H1 (cell line): ENCODE measurements around the gene PTPRE. TPM values are rescaled to one million over a fixed set of nuclear protein-coding genes. Genes with fewer than 3 reads are reported as not detected.

Experiments used
- CTCF ChIA-PET: fragments of 300-600 bp; sonication (Branson Sonifier 250); formaldehyde crosslinking; loops from one replicate; lab custom pipeline; 2021; ENCODE audit not compliant: partially characterized antibody; lab: Charles Lee
- POLR2A ChIA-PET: fragments of 300-600 bp; sonication (Branson Sonifier 250); formaldehyde crosslinking; loops from one replicate; lab custom pipeline; 2021; ENCODE audit warnings: inconsistent platforms; ENCODE audit not compliant: partially characterized antibody; lab: Charles Lee
- DNase-seq, 2 experiments: peaks; one replicate each; pipeline versions ENCODE4 v3.0.0 to v3.0.0-alpha.2; 2010 to 2022; ENCODE audit warnings: low spot score in 2 of 2, low read depth in 1 of 2, mixed read lengths in 1 of 2
- FAIRE-seq: peaks from 2 replicates; lab custom pipeline; 2011; peaks lifted over from hg19 to GRCh38; lab: Jason Lieb, UNC
- H2AFZ ChIP-seq: 2 replicates; pipeline ENCODE4 v1.8.1; 2012; ENCODE audit warnings: low read length, inconsistent platforms
- H2AK5ac ChIP-seq: 2 replicates; pipeline ENCODE4 v1.6.1; 2013; ENCODE audit warnings: low read depth, low read length
- H2BK120ac ChIP-seq: replicated peaks from 2 replicates; pipeline ENCODE3; 2013; ENCODE audit warnings: low read depth, low read length, inconsistent platforms
- H2BK12ac ChIP-seq: 2 replicates; pipeline ENCODE4 v1.6.1; 2013; ENCODE audit warnings: low read depth, low read length
- H2BK15ac ChIP-seq: 2 replicates; pipeline ENCODE4 v1.6.1; 2013; ENCODE audit warnings: low read length
- H2BK20ac ChIP-seq: 2 replicates; pipeline ENCODE4 v1.6.1; 2013; ENCODE audit warnings: low read length
- H2BK5ac ChIP-seq: 2 replicates; pipeline ENCODE4 v1.6.1; 2013; ENCODE audit warnings: low read depth, low read length
- H3K14ac ChIP-seq: 2 replicates; pipeline ENCODE4 v1.6.1; 2013; ENCODE audit warnings: inconsistent platforms; ENCODE audit not compliant: insufficient read length
- H3K18ac ChIP-seq: 2 replicates; pipeline ENCODE4 v1.6.1; 2013; ENCODE audit warnings: low read length; ENCODE audit errors: extremely low read depth
- H3K23ac ChIP-seq: 2 replicates; pipeline ENCODE4 v1.6.1; 2013; ENCODE audit warnings: inconsistent platforms; ENCODE audit not compliant: insufficient read length
- H3K23me2 ChIP-seq: 2 replicates; pipeline ENCODE4 v1.6.1; 2013; ENCODE audit warnings: low read depth, low read length
- H3K27ac ChIP-seq: 2 replicates; pipeline ENCODE4 v1.6.1; 2011; ENCODE audit warnings: low read depth, low read length, inconsistent platforms
- H3K27me3 ChIP-seq, 4 experiments: replicated peaks in 1 of 4; 1 replicate in 1 of 4; 2 replicates in 3 of 4; pipeline versions ENCODE4 v1.6.1 to v1.8.1; 2011 to 2013; ENCODE audit warnings: low read length in 3 of 4, mild to moderate bottlenecking in 3 of 4, inconsistent platforms in 2 of 4, mixed read lengths in 2 of 4, moderate library complexity in 1 of 4; ENCODE audit not compliant: control insufficient read depth in 3 of 4, insufficient read depth in 3 of 4; ENCODE audit errors: extremely low read depth in 1 of 4
- H3K36me3 ChIP-seq, 4 experiments: 2 replicates each; pipeline versions ENCODE4 v1.6.1 to v1.8.1; 2011 to 2013; ENCODE audit warnings: mild to moderate bottlenecking in 4 of 4, low read length in 3 of 4, moderate library complexity in 2 of 4, control low read depth in 1 of 4, inconsistent platforms in 1 of 4; ENCODE audit not compliant: insufficient read depth in 4 of 4, control insufficient read depth in 2 of 4
- H3K4ac ChIP-seq: replicated peaks from 2 replicates; pipeline ENCODE3; 2013; ENCODE audit warnings: low read length, low read depth, mixed read lengths, inconsistent platforms; ENCODE audit not compliant: insufficient read length
- H3K4me1 ChIP-seq, 4 experiments: replicated peaks in 1 of 4; 1 replicate in 1 of 4; 2 replicates in 3 of 4; pipeline versions ENCODE4 v1.6.1 to v1.8.1; 2011 to 2013; ENCODE audit warnings: low read length in 3 of 4, inconsistent platforms in 2 of 4, mixed read lengths in 1 of 4; ENCODE audit not compliant: insufficient read depth in 4 of 4, control insufficient read depth in 3 of 4
- H3K4me2 ChIP-seq, 2 experiments: 2 replicates each; pipeline versions ENCODE4 v1.6.1 to v1.8.1; 2011 to 2013; ENCODE audit warnings: low read depth in 2 of 2, low read length in 2 of 2, control low read depth in 1 of 2, inconsistent platforms in 1 of 2, mild to moderate bottlenecking in 1 of 2; ENCODE audit not compliant: insufficient read depth in 1 of 2
- H3K4me3 ChIP-seq, 4 experiments: fragments of 200-600, 300-600 bp in 1 of 4; sonication (generic), shearing (Covaris generic), sonication (Bioruptor Twin) in 1 of 4; 2 replicates each; pipeline versions ENCODE4 v1.5.1 to v1.8.1; 2011 to 2016; ENCODE audit warnings: low read length in 4 of 4, low read depth in 3 of 4, control low read depth in 2 of 4, inconsistent platforms in 2 of 4, mild to moderate bottlenecking in 2 of 4, mixed read lengths in 1 of 4, moderate library complexity in 1 of 4; ENCODE audit not compliant: insufficient read depth in 2 of 4; ENCODE audit errors: extremely low read depth in 1 of 4
- H3K56ac ChIP-seq: replicated peaks from 2 replicates; pipeline ENCODE3; 2013; ENCODE audit warnings: low read depth, mild to moderate bottlenecking, mixed read lengths, low read length, inconsistent platforms; ENCODE audit not compliant: insufficient read length
- H3K79me1 ChIP-seq: 2 replicates; pipeline ENCODE4 v1.6.1; 2013; ENCODE audit warnings: low read depth, low read length, control low read depth
- H3K79me2 ChIP-seq, 2 experiments: 2 replicates each; pipeline versions ENCODE4 v1.6.1 to v1.8.1; 2012 to 2013; ENCODE audit warnings: low read length in 2 of 2, mild to moderate bottlenecking in 2 of 2, inconsistent platforms in 1 of 2; ENCODE audit not compliant: insufficient read depth in 2 of 2, control insufficient read depth in 1 of 2
- H3K9ac ChIP-seq, 4 experiments: replicated peaks in 1 of 4; 1 replicate in 1 of 4; 2 replicates in 3 of 4; pipeline versions ENCODE4 v1.6.1 to v1.8.1; 2011 to 2013; ENCODE audit warnings: low read depth in 3 of 4, low read length in 3 of 4, control low read depth in 2 of 4, mild to moderate bottlenecking in 2 of 4, moderate library complexity in 2 of 4, inconsistent platforms in 1 of 4; ENCODE audit errors: extremely low read depth in 1 of 4
- H3K9me3 ChIP-seq, 2 experiments: 2 replicates each; pipeline versions ENCODE4 v1.6.1 to v1.8.1; 2012 to 2013; ENCODE audit warnings: mild to moderate bottlenecking in 2 of 2, moderate library complexity in 2 of 2, control low read depth in 1 of 2, inconsistent platforms in 1 of 2, low read depth in 1 of 2, low read length in 1 of 2, mixed read lengths in 1 of 2; ENCODE audit not compliant: insufficient read depth in 2 of 2
- H4K20me1 ChIP-seq, 2 experiments: replicated peaks in 1 of 2; 2 replicates each; pipeline versions ENCODE3 to v1.8.1; 2011 to 2013; ENCODE audit warnings: inconsistent platforms in 2 of 2, low read length in 2 of 2, mild to moderate bottlenecking in 1 of 2; ENCODE audit not compliant: insufficient read depth in 2 of 2, control insufficient read depth in 1 of 2
- H4K5ac ChIP-seq: 2 replicates; pipeline ENCODE4 v1.6.1; 2013; ENCODE audit warnings: low read length, low read depth, mixed read lengths, inconsistent platforms; ENCODE audit not compliant: insufficient read length
- H4K8ac ChIP-seq: 2 replicates; pipeline ENCODE4 v1.8.0; 2013; ENCODE audit warnings: mild to moderate bottlenecking, moderate library complexity, low read length, inconsistent platforms; ENCODE audit not compliant: insufficient read depth; ENCODE audit errors: extremely low read depth
- H4K91ac ChIP-seq: replicated peaks from 2 replicates; pipeline ENCODE3; 2013; ENCODE audit warnings: low read length, mixed read lengths, inconsistent platforms; ENCODE audit not compliant: insufficient read length
- ASH2L ChIP-seq: fragments of 200-600, 300-600 bp; sonication (generic); IDR thresholded peaks from one replicate; pipeline ENCODE4 v1.7.1; 2017; ENCODE audit warnings: low read length
- CREB1 ChIP-seq: IDR thresholded peaks from 2 replicates; pipeline ENCODE4 v1.6.1; 2012; ENCODE audit warnings: inconsistent platforms
- EGR1 ChIP-seq: IDR thresholded peaks from 2 replicates; pipeline ENCODE4 v1.6.1; 2011; ENCODE audit warnings: low read depth, low read length, borderline replicate concordance
- JUN ChIP-seq: IDR thresholded peaks from 2 replicates; pipeline ENCODE4 v1.6.1; 2011; ENCODE audit warnings: low read depth, mild to moderate bottlenecking, improper control_type of control experiment, low read length
- KDM4A ChIP-seq: IDR thresholded peaks from one replicate; pipeline ENCODE4 v1.7.1; 2012; ENCODE audit warnings: low read depth, mild to moderate bottlenecking, moderate library complexity, low read length, inconsistent platforms; ENCODE audit not compliant: severe bottlenecking
- PHF8 ChIP-seq: fragments of 200-600 bp; sonication (generic); conservative IDR thresholded peaks from 2 replicates; pipeline ENCODE4 v1.7.1; 2012; ENCODE audit warnings: low read depth, mild to moderate bottlenecking, inconsistent platforms, low read length, moderate library complexity
- RFX5 ChIP-seq: IDR thresholded peaks from 2 replicates; pipeline ENCODE4 v1.6.1; 2011; ENCODE audit warnings: low read depth, low read length, improper control_type of control experiment, borderline replicate concordance
- SIN3A ChIP-seq, 2 experiments: IDR thresholded peaks in 1 of 2; conservative IDR thresholded peaks in 1 of 2; 2 replicates each; pipeline ENCODE4 v1.6.1; 2011 to 2012; ENCODE audit warnings: low read length in 2 of 2, improper control_type of control experiment in 1 of 2, low read depth in 1 of 2, mild to moderate bottlenecking in 1 of 2
- SP1 ChIP-seq: IDR thresholded peaks from 2 replicates; pipeline ENCODE4 v1.6.1; 2011; ENCODE audit warnings: low read depth, low read length
- WGBS, 2 experiments: shearing (Covaris generic) in 1 of 2; methylation state at CpG; one replicate each; pipeline versions ENCODE4 v1.1.6 to v1.1.7; 2013 to 2015; ENCODE audit warnings: low lambda C conversion rate in 2 of 2, mixed read lengths in 2 of 2, inconsistent platforms in 1 of 2, low coverage in 1 of 2, missing lambda C conversion rate in 1 of 2; ENCODE audit not compliant: insufficient replicate concordance in 2 of 2, insufficient coverage in 1 of 2, insufficient read length in 1 of 2; ENCODE audit errors: extremely low coverage in 1 of 2, missing lambda C conversion rate in 1 of 2; 5-methylcytosine and 5-hydroxymethylcytosine counted together
- polyA plus RNA-seq, 7 experiments: library from polyadenylated mRNA; depleted of rRNA in 3 of 7; stranded (reverse) in 5 of 7; unstranded in 2 of 7; fragments of >200 nt in 5 of 7; fragments of 200-250 nt in 2 of 7; gene quantifications; 1 replicate in 5 of 7; 2 replicates in 1 of 7; 4 replicates in 1 of 7; pipeline versions ENCODE4 v1.2.1 to v1.2.3, GENCODE V29; 2011 to 2013; ENCODE audit warnings: missing spikeins in 2 of 7, mixed read lengths in 2 of 7
- total RNA-seq: library from RNA; stranded (reverse); fragmentation: NEBNext Ultra II Directional; extraction: Animal tissue kit (Norgen Biotek cat#: 25700); gene quantifications from 2 replicates; pipeline ENCODE4 v1.2.1, GENCODE V29; 2021
- TF ChIP-seq, protein P1 (sequence below): IDR thresholded peaks from 2 replicates; pipeline ENCODE4 v1.6.1; 2012; ENCODE audit warnings: inconsistent platforms

Gene PTPRE
- total and polyA plus RNA-seq, 2 of the 8 experiments (the other 6 are each of a cell fraction or from before 2014, with no cell fraction given) = 0.33 to 0.54 TPM

DNA sequence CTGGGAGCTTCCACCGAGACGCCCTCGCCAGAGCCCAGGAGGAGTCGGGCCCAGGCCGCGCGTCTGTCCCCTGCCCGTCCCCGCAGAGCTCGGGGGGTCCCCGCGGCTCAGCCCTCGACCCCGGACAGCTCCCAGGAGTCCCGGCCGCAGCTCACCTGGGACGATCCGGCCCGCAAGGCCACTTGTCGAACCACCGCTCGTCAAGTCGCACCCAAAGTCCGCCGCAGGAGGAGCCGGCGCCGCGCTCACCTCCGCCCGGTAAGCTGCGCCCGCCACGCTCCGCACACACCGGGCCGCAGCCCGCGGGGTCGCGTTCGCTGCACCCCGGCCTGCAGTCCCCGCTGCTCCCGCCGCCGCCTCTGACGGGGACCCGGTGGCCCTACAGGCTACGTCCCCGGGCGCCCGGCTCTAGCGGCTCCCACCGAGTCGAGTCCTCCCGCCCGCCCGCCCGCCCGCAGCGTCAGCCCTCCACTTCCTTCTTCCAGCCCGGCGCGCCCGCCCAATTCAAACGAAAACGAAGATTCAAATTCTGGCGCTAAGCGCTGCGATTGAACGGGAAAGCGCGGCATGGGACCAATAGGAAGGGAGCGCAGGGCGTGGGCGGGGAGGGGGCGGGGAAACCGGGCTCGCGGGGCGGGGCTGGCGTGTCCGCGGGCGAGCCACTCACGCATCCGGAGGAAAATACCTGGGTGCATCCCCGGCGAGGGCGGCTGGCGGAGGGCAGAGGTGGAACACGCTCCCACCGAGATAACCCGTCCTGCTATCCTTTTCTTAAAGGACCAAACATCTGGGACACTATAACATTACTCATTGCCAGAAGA is 219.3 kb downstream of the PTPRE start, which contains the start of gene MKI67:
Gene MKI67 (minus strand): TSS at position 480 of the 821 bp plus-strand sequence. CDS start 756 bp downstream, outside the sequence.
- Histone ChIP-seq H3K4me1 (peaks cover 5 to 10% (median 9%) of the 10 kb centered on the region in 4 experiments; a peak in 5 of 7 replicates), H3K36me3 (peaks cover 0 to 12% (median 5%) of the 10 kb centered on the region in 4 experiments; a peak in 4 of 8 replicates), H3K56ac (peak within 1 kb of the TSS; percentile 50), H4K20me1 (peaks cover 6% of the 10 kb centered on the region in 2 experiments), H2BK20ac (no peak within 1 kb of the TSS), H3K9ac (peak within 1 kb of the TSS; percentile 30 to 65 (median 49)), H4K5ac (peak within 1 kb of the TSS; percentile 60), H3K23me2 (no peaks in the 10 kb centered on the region; the same call in 1 of the 2 replicates), H3K4me3 (peak within 1 kb of the TSS; percentile 74 to 82 (median 76)), H3K23ac (no peak within 1 kb of the TSS), H2BK5ac (no peak within 1 kb of the TSS), H3K9me3 (no peaks in the 10 kb centered on the region), H2BK12ac (no peak within 1 kb of the TSS), H3K4ac (no peak within 1 kb of the TSS), H3K14ac (no peak within 1 kb of the TSS), H4K8ac (peak within 1 kb of the TSS; percentile 14), H3K27ac (peak within 1 kb of the TSS; percentile 2; the same call in 1 of the 2 replicates), H2BK15ac (no peak within 1 kb of the TSS), H3K18ac (peak within 1 kb of the TSS; percentile 36), H3K79me2 (peaks cover 10 to 43% of the 10 kb centered on the region in 2 experiments), H3K79me1 (peaks cover 7% of the 10 kb centered on the region; the same call in 1 of the 2 replicates), H2AK5ac (no peak within 1 kb of the TSS), H3K27me3 (peaks cover 0 to 1% (median 0%) of the 10 kb centered on the region in 4 experiments; a peak in 1 of 7 replicates), H2AFZ (peak within 1 kb of the TSS; percentile 57; the same call in 1 of the 2 replicates), H4K91ac (peak within 1 kb of the TSS; percentile 32), H3K4me2 (peak within 1 kb of the TSS; percentile 81 to 83), H2BK120ac (no peak within 1 kb of the TSS)
- 3% methylated on average over 49 of the region's 95 CpGs; no CpG with 5 or more reads in 1 of the 2 experiments for WGBS, 2 experiments
- no peak for FAIRE-seq
- ChIA-PET POLR2A (interaction anchor here (0.7 to 0.8 kb wide), 2 partner anchors 24 to 34 kb away, joined by 3 read pairs; no protein-coding TSS in a partner anchor), CTCF (interaction anchor here (0.8 to 2.3 kb wide), 7 partner anchors 8 to 40 kb away, joined by 3 to 11 read pairs (median 5); no protein-coding TSS in a partner anchor)
- peak in 1 of 2 experiments; percentile 84 for DNase-seq
- TF ChIP-seq SIN3A (conservative IDR thresholded peaks at IDR 0.05 in 1 of 2, IDR thresholded peaks at IDR 0.05 in 1 of 2; ENCODE audit: low read depth in 1 of 2, low read length in 2 of 2) = 0 out of 4 replicates have a peak, but pooled peaks have one; percentile 13 to 51
- TF ChIP-seq SP1 = no peak
- TF ChIP-seq PHF8 = peak; percentile 71
- TF ChIP-seq, protein P1, sequence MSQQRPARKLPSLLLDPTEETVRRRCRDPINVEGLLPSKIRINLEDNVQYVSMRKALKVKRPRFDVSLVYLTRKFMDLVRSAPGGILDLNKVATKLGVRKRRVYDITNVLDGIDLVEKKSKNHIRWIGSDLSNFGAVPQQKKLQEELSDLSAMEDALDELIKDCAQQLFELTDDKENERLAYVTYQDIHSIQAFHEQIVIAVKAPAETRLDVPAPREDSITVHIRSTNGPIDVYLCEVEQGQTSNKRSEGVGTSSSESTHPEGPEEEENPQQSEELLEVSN = peak; percentile 40
- TF ChIP-seq KDM4A = peak; percentile 84
- TF ChIP-seq EGR1 = peak; percentile 85; the same call in 1 of the 2 replicates
- TF ChIP-seq CREB1 = peak; percentile 30; the same call in 1 of the 2 replicates
- TF ChIP-seq ASH2L = no peak
- no peak for TF ChIP-seq JUN
- no peak for TF ChIP-seq RFX5
